ENCODE results near the gene LEFTY2. TPM values are rescaled to one million over a fixed set of nuclear protein-coding genes. Genes with fewer than 3 reads are reported as not detected.
"Not testable (repeated sequence)": the region's sequence is repeated elsewhere in the genome, so short reads cannot be mapped to it uniquely, and the experiment has no call there.

The LEFTY2 gene
- total and polyA plus RNA-seq, 4 experiments from 2014 or later, result not detected

DNA sequence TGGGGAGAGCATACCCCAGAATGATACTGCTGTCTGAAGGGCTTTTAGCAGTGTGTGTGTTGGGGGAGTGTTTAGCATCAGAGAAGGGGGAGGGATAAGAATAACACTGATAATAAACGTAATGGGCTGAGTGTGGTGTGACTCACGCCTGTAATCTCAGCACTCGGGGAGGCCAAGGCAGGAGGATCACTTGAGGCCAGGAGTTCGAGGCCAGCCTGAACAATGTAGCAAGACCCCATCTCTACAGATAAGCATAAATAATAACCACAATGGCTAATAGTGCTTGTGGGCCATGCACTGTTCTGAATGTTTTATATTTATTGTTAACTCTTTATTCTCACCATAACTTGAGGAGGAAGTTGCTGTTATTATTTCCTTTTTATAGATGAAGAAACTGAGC is 2.6 kb upstream of the LEFTY2 start:
- H3K4me1 ChIP-seq (ENCODE audit: insufficient read depth, low read length), result peaks cover 10% of the 10 kb centered on the region
- H3K4me1 Mint-ChIP-seq, result peaks cover 6 to 16% (median 9%) of the 10 kb centered on the region in 4 donors
- ChIA-PET POLR2A (ENCODE audit: partially characterized antibody) (interaction anchor here (1.7 kb wide), 1 partner anchor 62 kb away, joined by 5 read pairs; the partner anchor contains the start of gene TMEM63A), CTCF (ENCODE audit: partially characterized antibody) (no interaction called here)
- no peaks in the 10 kb centered on the region for H3K36me3 Mint-ChIP-seq
- no peak overlapping the region for H3K27ac ChIP-seq (ENCODE audit: low read depth, low read length)
- H3K27me3 Mint-ChIP-seq, result peaks cover 0 to 4% of the 10 kb centered on the region in 2 donors
- H3K4me3 ChIP-seq (ENCODE audit: low read length in 2 of 2), result no peak overlapping the region
- intact Hi-C loops (cut with micrococcal nuclease), result no loop called here
- H3K9me3 Mint-ChIP-seq, result no peaks in the 10 kb centered on the region
- H3K27me3 ChIP-seq (ENCODE audit: insufficient read depth, low read length), result no peaks in the 10 kb centered on the region
- DNase-seq, result no peak
- no peak overlapping the region for H3K27ac Mint-ChIP-seq
- no peaks in the 10 kb centered on the region for H3K36me3 ChIP-seq (ENCODE audit: insufficient read depth, low read length)
- no peaks in the 10 kb centered on the region for H3K9me3 ChIP-seq (ENCODE audit: control insufficient read depth in 1 of 2, low read length in 2 of 2)
- H3K4me3 Mint-ChIP-seq, result no peak overlapping the region

DNA sequence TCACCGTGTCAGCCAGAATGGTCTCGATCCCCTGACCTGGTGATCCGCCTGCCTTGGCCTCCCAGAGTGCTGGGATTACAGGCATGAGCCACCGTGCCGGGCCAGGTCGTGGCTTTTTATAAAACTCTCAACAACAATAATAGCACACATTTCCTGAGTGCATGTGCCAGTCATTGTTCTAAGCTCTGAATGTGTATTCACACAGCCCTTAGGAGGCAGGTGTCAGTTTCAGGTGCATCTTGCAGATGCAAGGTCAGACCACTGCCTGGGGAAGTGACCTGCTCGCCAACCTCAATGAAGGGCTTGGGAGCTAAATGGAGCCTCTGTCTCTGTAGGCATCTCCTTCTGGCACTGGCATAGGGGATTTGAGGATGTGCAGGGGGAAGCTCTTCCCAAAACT is 1.6 kb upstream of the LEFTY2 start:
- no peak overlapping the region for H3K4me3 Mint-ChIP-seq
- H3K4me3 ChIP-seq (ENCODE audit: low read length in 2 of 2), result no peak overlapping the region
- no peak overlapping the region for H3K27ac Mint-ChIP-seq
- H3K27ac ChIP-seq (ENCODE audit: low read depth, low read length), result no peak overlapping the region
- H3K27me3 Mint-ChIP-seq, result peaks cover 0 to 3% of the 10 kb centered on the region in 2 donors
- H3K4me1 Mint-ChIP-seq, result peaks cover 5 to 16% (median 10%) of the 10 kb centered on the region in 4 donors
- ChIA-PET CTCF (ENCODE audit: partially characterized antibody) (interaction anchor here (0.9 kb wide), 1 partner anchor 21 kb away, joined by 3 read pairs; no protein-coding TSS in a partner anchor), POLR2A (ENCODE audit: partially characterized antibody) (no interaction called here)
- H3K4me1 ChIP-seq (ENCODE audit: insufficient read depth, low read length), result peaks cover 10% of the 10 kb centered on the region
- no peaks in the 10 kb centered on the region for H3K36me3 Mint-ChIP-seq
- no peak for DNase-seq
- no peaks in the 10 kb centered on the region for H3K36me3 ChIP-seq (ENCODE audit: insufficient read depth, low read length)
- no peaks in the 10 kb centered on the region for H3K9me3 ChIP-seq (ENCODE audit: control insufficient read depth in 1 of 2, low read length in 2 of 2)
- no peaks in the 10 kb centered on the region for H3K9me3 Mint-ChIP-seq
- intact Hi-C loops (cut with micrococcal nuclease), result no loop called here
- no peaks in the 10 kb centered on the region for H3K27me3 ChIP-seq (ENCODE audit: insufficient read depth, low read length)

DNA sequence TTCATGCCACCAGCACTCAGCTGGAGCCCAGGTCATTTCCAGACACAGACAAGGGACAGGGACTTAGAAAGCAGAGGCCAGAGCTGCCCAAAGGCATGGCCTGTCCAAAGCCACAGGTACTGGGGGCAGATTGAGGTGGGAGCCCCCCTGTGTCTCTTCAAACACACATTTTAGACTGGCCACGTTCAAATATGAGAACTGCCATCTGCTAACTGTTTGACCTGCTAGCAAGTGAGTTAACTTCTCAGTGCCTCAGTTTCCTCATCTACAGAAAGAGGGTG is 862 bp upstream of the LEFTY2 start:
- ChIA-PET POLR2A (ENCODE audit: partially characterized antibody) (no interaction called here), CTCF (ENCODE audit: partially characterized antibody) (interaction anchor here (0.9 kb wide), 1 partner anchor 21 kb away, joined by 3 read pairs; no protein-coding TSS in a partner anchor)
- Histone ChIP-seq H3K27ac (ENCODE audit: low read depth, low read length) (no peak overlapping the region), H3K36me3 (ENCODE audit: insufficient read depth, low read length) (no peaks in the 10 kb centered on the region), H3K27me3 (ENCODE audit: insufficient read depth, low read length) (no peaks in the 10 kb centered on the region), H3K4me1 (ENCODE audit: insufficient read depth, low read length) (peaks cover 10% of the 10 kb centered on the region), H3K9me3 (ENCODE audit: control insufficient read depth in 1 of 2, low read length in 2 of 2) (no peaks in the 10 kb centered on the region), H3K4me3 (ENCODE audit: low read length in 2 of 2) (no peak overlapping the region)
- Mint-ChIP-seq H3K9me3 (no peaks in the 10 kb centered on the region), H3K4me3 (no peak overlapping the region), H3K27me3 (peaks cover 0 to 3% of the 10 kb centered on the region in 2 donors), H3K4me1 (peaks cover 4 to 16% (median 10%) of the 10 kb centered on the region in 4 donors), H3K27ac (no peak overlapping the region), H3K36me3 (no peaks in the 10 kb centered on the region)
- no peak for DNase-seq
- intact Hi-C loops (cut with micrococcal nuclease), result no loop called here

DNA sequence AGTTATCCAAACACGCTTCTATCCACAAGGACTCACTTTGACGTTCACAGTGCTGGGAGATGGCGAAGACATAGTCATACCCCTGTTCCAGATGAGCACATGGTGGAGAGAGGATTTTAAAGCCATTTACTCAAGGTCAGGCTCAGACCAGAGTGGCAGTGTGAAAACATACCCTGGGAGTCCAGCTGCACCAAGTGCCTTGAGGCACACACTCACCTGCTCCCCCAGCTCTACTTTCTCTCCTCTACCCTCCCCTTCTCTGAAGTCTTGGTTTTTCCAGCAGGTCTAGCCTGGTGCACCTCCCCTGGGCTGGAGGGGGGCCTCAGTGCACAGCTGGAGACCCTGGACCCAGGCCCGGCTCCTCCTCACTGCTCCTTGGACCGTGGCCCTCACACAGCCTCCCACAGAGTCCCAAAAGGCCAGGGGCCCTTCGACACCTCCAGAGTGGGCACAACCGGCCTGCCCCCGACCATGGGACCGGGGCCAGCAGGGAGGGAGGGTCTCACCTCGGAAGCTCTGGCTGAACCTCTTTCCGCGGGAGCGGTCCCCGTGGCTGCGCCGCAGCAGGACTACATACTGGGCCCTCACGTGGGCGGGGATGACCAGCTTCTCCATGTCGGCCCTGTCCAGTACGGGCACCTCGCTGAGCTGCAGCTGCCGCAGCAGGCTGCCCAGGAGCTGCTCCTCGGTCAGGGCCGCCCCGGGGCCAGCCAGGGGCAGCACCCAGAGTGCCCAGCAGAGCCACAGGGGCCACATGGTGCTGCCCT is 452 bp downstream of the LEFTY2 start:
- intact Hi-C loops (cut with micrococcal nuclease), result no loop called here
- Histone ChIP-seq H3K36me3 (ENCODE audit: insufficient read depth, low read length) (no peaks in the 10 kb centered on the region), H3K27ac (ENCODE audit: low read depth, low read length) (no peak overlapping the region), H3K9me3 (ENCODE audit: control insufficient read depth in 1 of 2, low read length in 2 of 2) (no peaks in the 10 kb centered on the region), H3K4me1 (ENCODE audit: insufficient read depth, low read length) (peaks cover 10% of the 10 kb centered on the region), H3K27me3 (ENCODE audit: insufficient read depth, low read length) (no peaks in the 10 kb centered on the region), H3K4me3 (ENCODE audit: low read length in 2 of 2) (no peak overlapping the region)
- Mint-ChIP-seq H3K4me1 (peaks cover 3 to 16% (median 10%) of the 10 kb centered on the region in 4 donors), H3K4me3 (no peak overlapping the region), H3K27ac (no peak overlapping the region), H3K9me3 (no peaks in the 10 kb centered on the region), H3K27me3 (peaks cover 0 to 3% of the 10 kb centered on the region in 2 donors), H3K36me3 (no peaks in the 10 kb centered on the region)
- ChIA-PET CTCF (ENCODE audit: partially characterized antibody) (no interaction called here), POLR2A (ENCODE audit: partially characterized antibody) (no interaction called here)
- DNase-seq, result no peak

DNA sequence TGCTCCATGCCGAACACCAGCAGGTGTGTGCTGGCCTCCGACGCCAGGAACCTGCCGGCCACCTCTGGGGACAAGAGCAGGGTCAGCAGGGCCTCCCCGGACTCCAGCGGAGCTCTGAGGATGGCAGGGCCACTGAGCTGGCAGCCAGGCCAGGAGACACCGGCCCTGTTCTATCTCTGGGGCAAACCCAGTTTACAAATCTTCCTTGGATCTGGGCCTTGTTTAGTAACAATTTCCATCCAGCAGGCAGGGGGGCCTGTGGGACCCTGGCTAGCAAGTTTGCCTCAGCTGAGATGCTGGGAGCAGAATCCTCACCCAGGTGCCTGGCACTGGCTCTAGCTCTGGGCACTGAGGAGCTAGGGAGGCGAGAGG is 1.1 kb downstream of the LEFTY2 start:
- H3K9me3 Mint-ChIP-seq; H3K4me3 Mint-ChIP-seq; H3K36me3 ChIP-seq (ENCODE audit: insufficient read depth, low read length); POLR2A ChIA-PET (ENCODE audit: partially characterized antibody); H3K9me3 ChIP-seq (ENCODE audit: control insufficient read depth in 1 of 2, low read length in 2 of 2); DNase-seq; H3K4me1 ChIP-seq (ENCODE audit: insufficient read depth, low read length); H3K36me3 Mint-ChIP-seq; H3K4me3 ChIP-seq (ENCODE audit: low read length in 2 of 2); CTCF ChIA-PET (ENCODE audit: partially characterized antibody); intact Hi-C loops (cut with micrococcal nuclease); H3K27me3 Mint-ChIP-seq; H3K27ac Mint-ChIP-seq; H3K27me3 ChIP-seq (ENCODE audit: insufficient read depth, low read length); H3K4me1 Mint-ChIP-seq; H3K27ac ChIP-seq (ENCODE audit: low read depth, low read length): not testable (repeated sequence)

DNA sequence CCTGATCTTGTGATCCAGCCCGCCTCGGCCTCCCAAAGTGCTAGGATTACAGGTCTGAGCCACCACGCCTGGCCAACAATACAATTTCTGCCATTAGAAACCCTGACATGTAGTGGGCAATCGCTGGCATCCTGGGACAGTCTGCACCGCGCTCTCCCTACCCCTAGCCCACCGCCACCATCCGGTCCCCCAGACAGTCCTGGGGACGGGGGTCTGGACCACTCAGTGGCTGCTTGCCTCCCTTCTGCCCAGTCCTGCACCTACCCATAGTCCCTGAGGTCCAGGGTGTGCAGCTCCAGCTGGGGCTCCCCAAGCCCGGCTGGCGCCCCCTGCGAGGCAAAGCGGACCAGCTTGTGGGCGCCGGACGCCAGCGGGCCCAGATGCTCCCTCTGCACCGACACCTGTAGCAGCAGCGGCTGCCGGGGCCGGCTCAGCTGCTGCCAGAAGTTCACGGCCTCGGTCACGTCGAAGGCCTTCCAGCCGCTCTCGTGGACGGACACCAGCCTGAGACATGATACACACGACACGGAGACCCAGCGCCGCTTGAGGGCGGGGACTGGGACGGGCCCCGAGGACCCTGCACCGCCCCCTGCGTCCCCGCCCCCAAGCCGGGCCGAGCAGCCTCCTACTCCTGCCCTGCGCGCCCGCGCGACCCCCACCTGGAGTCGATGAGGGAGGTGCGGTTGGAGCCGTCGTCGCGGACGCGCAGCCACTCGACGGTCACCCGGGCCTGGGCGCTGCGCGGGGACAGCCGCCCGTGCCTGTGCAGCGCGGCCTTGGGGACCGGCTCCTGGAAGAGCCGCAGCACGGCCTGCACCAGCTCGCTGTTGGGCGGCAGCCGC is 1.7 kb downstream of the LEFTY2 start:
- H3K27me3 ChIP-seq (ENCODE audit: insufficient read depth, low read length); intact Hi-C loops (cut with micrococcal nuclease); H3K4me1 ChIP-seq (ENCODE audit: insufficient read depth, low read length); CTCF ChIA-PET (ENCODE audit: partially characterized antibody); H3K4me3 Mint-ChIP-seq; H3K4me1 Mint-ChIP-seq; H3K27ac ChIP-seq (ENCODE audit: low read depth, low read length); DNase-seq; H3K36me3 ChIP-seq (ENCODE audit: insufficient read depth, low read length); H3K36me3 Mint-ChIP-seq; H3K9me3 Mint-ChIP-seq; H3K27ac Mint-ChIP-seq; H3K9me3 ChIP-seq (ENCODE audit: control insufficient read depth in 1 of 2, low read length in 2 of 2); H3K27me3 Mint-ChIP-seq; H3K4me3 ChIP-seq (ENCODE audit: low read length in 2 of 2): not testable (repeated sequence)
- POLR2A ChIA-PET (ENCODE audit: partially characterized antibody), result interaction anchor here (0.9 kb wide), 1 partner anchor 18 kb away, joined by 3 read pairs; no protein-coding TSS in a partner anchor

DNA sequence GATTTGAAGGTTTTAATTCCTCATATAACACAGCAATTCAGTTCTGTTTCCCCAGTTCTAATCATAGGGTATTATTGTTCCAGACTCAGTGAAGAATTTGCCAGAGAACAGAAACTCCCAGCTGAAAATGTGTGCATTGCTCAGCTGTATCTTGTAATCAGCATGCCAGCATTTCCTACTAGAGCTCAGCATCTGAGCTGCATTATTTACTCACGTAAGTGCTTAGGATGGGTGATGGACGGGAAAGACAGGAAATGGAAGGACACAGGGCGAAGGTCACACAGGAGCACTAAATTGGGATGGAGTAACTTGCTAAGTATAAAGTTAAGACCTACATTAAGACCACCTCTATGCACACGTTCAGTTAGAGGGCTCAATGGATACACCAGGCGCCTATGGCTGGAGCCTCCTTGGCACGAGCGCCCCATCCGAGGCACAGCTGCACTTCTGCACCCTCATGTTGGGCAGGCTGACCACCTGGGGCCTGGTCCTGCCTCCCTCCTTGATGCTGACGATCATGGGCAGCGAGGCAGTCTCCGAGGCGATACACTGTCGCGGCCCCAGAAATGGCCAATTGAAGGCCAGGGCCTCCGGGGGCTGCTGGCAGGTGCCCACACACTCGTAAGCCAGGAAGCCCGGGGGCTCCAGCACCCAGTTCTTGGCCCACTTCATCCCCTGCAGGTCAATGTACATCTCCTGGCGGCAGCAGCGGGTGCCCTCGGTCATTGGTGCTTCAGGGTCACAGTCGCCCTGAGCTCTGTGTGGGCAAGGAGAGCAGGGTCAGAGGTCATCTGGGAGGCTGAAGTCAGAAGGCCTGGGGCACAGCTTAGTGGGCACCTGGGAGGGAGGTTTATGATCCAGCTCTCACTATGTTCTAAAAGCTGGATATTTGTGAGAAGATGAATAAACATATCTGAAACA is 3.7 kb downstream of the LEFTY2 start:
- POLR2A ChIA-PET (ENCODE audit: partially characterized antibody), result no interaction called here
- intact Hi-C loops (cut with micrococcal nuclease), result no loop called here
- H3K27ac Mint-ChIP-seq, result peak overlapping the region in 1 of 7 donors; percentile 9
- no peaks in the 10 kb centered on the region for H3K9me3 Mint-ChIP-seq
- no peaks in the 10 kb centered on the region for H3K36me3 Mint-ChIP-seq
- peaks cover 0 to 3% of the 10 kb centered on the region in 2 donors for H3K27me3 Mint-ChIP-seq
- H3K27ac ChIP-seq (ENCODE audit: low read depth, low read length), result no peak overlapping the region
- no peak overlapping the region for H3K4me3 ChIP-seq (ENCODE audit: low read length in 2 of 2)
- no peaks in the 10 kb centered on the region for H3K4me1 ChIP-seq (ENCODE audit: insufficient read depth, low read length)
- H3K4me1 Mint-ChIP-seq, result peaks cover 0 to 2% (median 0%) of the 10 kb centered on the region in 4 donors
- CTCF ChIA-PET (ENCODE audit: partially characterized antibody), result no interaction called here
- H3K27me3 ChIP-seq (ENCODE audit: insufficient read depth, low read length), result no peaks in the 10 kb centered on the region
- H3K9me3 ChIP-seq (ENCODE audit: control insufficient read depth in 1 of 2, low read length in 2 of 2), result no peaks in the 10 kb centered on the region
- no peak overlapping the region for H3K4me3 Mint-ChIP-seq
- no peaks in the 10 kb centered on the region for H3K36me3 ChIP-seq (ENCODE audit: insufficient read depth, low read length)
- no peak for DNase-seq

All from CD4-positive, alpha-beta memory T cell (primary cell).